Peyer's patch (tissue), 4 donors: ENCODE measurements around the gene GPSM3. TPM values are rescaled to one million over a fixed set of nuclear protein-coding genes. Genes with fewer than 3 reads are reported as not detected.
A peak's percentile ranks its signal among the peaks of the same experiment; 100 is the strongest.

Source experiments
- DNase-seq, 3 donors: peaks; one replicate each; pipeline ENCODE4 v3.0.0-alpha.2; 2017 to 2019
- H3K27ac ChIP-seq, 4 donors: fragments of 200-600 bp; sonication (generic); one replicate each; pipeline ENCODE4 v1.5.1; 2016 to 2019
- H3K27me3 ChIP-seq, 2 donors: fragments of 200-600 bp; sonication (generic); one replicate each; pipeline ENCODE4 v1.5.1; 2019
- H3K36me3 ChIP-seq, 3 donors: fragments of 200-600 bp; sonication (generic); one replicate each; pipeline ENCODE4 v1.5.1; 2016 to 2019
- H3K4me1 ChIP-seq, 4 donors: fragments of 200-600 bp; sonication (generic); one replicate each; pipeline ENCODE4 v1.5.1; 2016 to 2019
- H3K4me3 ChIP-seq, 4 donors: fragments of 200-600 bp; sonication (generic); 1 replicate in 3 of 4; 2 replicates in 1 of 4; pipeline ENCODE4 v1.5.1; 2016 to 2019; ENCODE audit warnings: mild to moderate bottlenecking in 1 of 4
- H3K9me3 ChIP-seq, 4 donors: fragments of 200-600 bp; sonication (generic); one replicate each; pipeline ENCODE4 v1.5.1; 2016 to 2019; ENCODE audit warnings: mild to moderate bottlenecking in 1 of 4
- CTCF ChIP-seq, 6 experiments: fragments of 450-650 bp in 4 of 6; fragments of 200-600 bp in 2 of 6; sonication (generic) in 1 of 6; IDR thresholded peaks; one replicate each; pipeline ENCODE4 v1.5.1; 2017 to 2019; ENCODE audit warnings: antibody characterized with exemption in 6 of 6, mild to moderate bottlenecking in 3 of 6, moderate library complexity in 1 of 6
- POLR2A ChIP-seq, 2 donors: fragments of 450-650 bp; IDR thresholded peaks; one replicate each; pipeline ENCODE4 v1.5.1; 2017; ENCODE audit warnings: antibody characterized with exemption in 2 of 2, mild to moderate bottlenecking in 2 of 2, moderate library complexity in 2 of 2
- total RNA-seq, 4 donors: library from RNA; depleted of rRNA; stranded (reverse); fragments of >200 nt; gene quantifications; one replicate each; pipeline ENCODE4 v1.1.0, GENCODE V29; 2016

The GPSM3 gene
- total RNA-seq, 4 donors from 2014 or later, result 5.3 to 38.8 (median 10.3) TPM

- peak within 1 kb of the TSS in 3 of 4 donors; percentile 2 to 42 (median 11) for H3K27ac ChIP-seq
- no peaks in the 10 kb centered on the region for H3K9me3 ChIP-seq
- H3K36me3 ChIP-seq, result peaks cover 0 to 66% (median 0%) of the 10 kb centered on the region in 3 donors
- H3K4me1 ChIP-seq, result peaks cover 0 to 54% (median 6%) of the 10 kb centered on the region in 4 donors
- TF ChIP-seq CTCF (IDR thresholded peaks at IDR 0.05), result no peak
- no peak for TF ChIP-seq POLR2A (IDR thresholded peaks at IDR 0.05)
- no peak within 1 kb of the TSS for H3K4me3 ChIP-seq
- H3K27me3 ChIP-seq, result no peaks in the 10 kb centered on the region
- DNase-seq, result peak in 1 of 3 donors; percentile 44
Observed at GRCh38 chr6:32184084-32184640, 8.3 kb downstream of the GPSM3 start, which contains the start of gene AGER. Gene AGER, minus strand, starts transcription at chr6:32184253. Its CDS starts 31 bp downstream, at chr6:32184222.

GRCh38 chr6:32183483-32184083 is 8.9 kb downstream of the GPSM3 start:
- H3K27ac ChIP-seq, result peak overlapping the region in 1 of 4 donors; percentile 2
- DNase-seq, result peak in 1 of 3 donors; percentile 44
- TF ChIP-seq CTCF (IDR thresholded peaks at IDR 0.05) (no peak), POLR2A (IDR thresholded peaks at IDR 0.05) (no peak)
- H3K27me3 ChIP-seq, result no peaks in the 10 kb centered on the region
- peaks cover 0 to 66% (median 0%) of the 10 kb centered on the region in 3 donors for H3K36me3 ChIP-seq
- H3K4me3 ChIP-seq, result no peak overlapping the region
- no peaks in the 10 kb centered on the region for H3K9me3 ChIP-seq
- peaks cover 0 to 52% (median 7%) of the 10 kb centered on the region in 4 donors for H3K4me1 ChIP-seq

GRCh38 chr6:32183030-32183429 is 9.4 kb downstream of the GPSM3 start:
- peaks cover 0 to 46% (median 6%) of the 10 kb centered on the region in 4 donors for H3K4me1 ChIP-seq
- H3K27me3 ChIP-seq, result no peaks in the 10 kb centered on the region
- H3K27ac ChIP-seq, result peak overlapping the region in 1 of 4 donors; percentile 2
- H3K9me3 ChIP-seq, result no peaks in the 10 kb centered on the region
- no peak for DNase-seq
- TF ChIP-seq POLR2A (IDR thresholded peaks at IDR 0.05), result no peak
- no peak for TF ChIP-seq CTCF (IDR thresholded peaks at IDR 0.05)
- peaks cover 0 to 66% (median 0%) of the 10 kb centered on the region in 3 donors for H3K36me3 ChIP-seq
- no peak overlapping the region for H3K4me3 ChIP-seq

GRCh38 chr6:32182555-32182981 is 9.9 kb downstream of the GPSM3 start:
- no peak overlapping the region for H3K4me3 ChIP-seq
- H3K4me1 ChIP-seq, result peaks cover 0 to 42% (median 6%) of the 10 kb centered on the region in 4 donors
- TF ChIP-seq CTCF (IDR thresholded peaks at IDR 0.05) (no peak), POLR2A (IDR thresholded peaks at IDR 0.05) (no peak)
- H3K27me3 ChIP-seq, result no peaks in the 10 kb centered on the region
- DNase-seq, result peak in 1 of 3 donors; percentile 34
- H3K36me3 ChIP-seq, result peaks cover 0 to 62% (median 0%) of the 10 kb centered on the region in 3 donors
- H3K9me3 ChIP-seq, result no peaks in the 10 kb centered on the region
- H3K27ac ChIP-seq, result no peak overlapping the region

- Histone ChIP-seq H3K36me3 (peaks cover 0 to 57% (median 0%) of the 10 kb centered on the region in 3 donors), H3K4me3 (no peak overlapping the region), H3K4me1 (peaks cover 0 to 36% (median 7%) of the 10 kb centered on the region in 4 donors), H3K9me3 (no peaks in the 10 kb centered on the region), H3K27ac (no peak overlapping the region), H3K27me3 (no peaks in the 10 kb centered on the region)
- no peak for TF ChIP-seq POLR2A (IDR thresholded peaks at IDR 0.05)
- peak in 1 of 3 donors; percentile 43 for DNase-seq
Observed at GRCh38 chr6:32181915-32182529, 10.4 kb downstream of the GPSM3 start.
